Central memory CD8-positive, alpha-beta T cell (primary cell): ENCODE measurements around the gene NUDT22.

Source experiments
- ATAC-seq: fragments of 150-1000 bp; cut with Tn5 transposase; replicated peaks from 2 replicates; pipeline ENCODE4 v1.10.0; 2022; ENCODE audit warnings: mild to moderate bottlenecking, moderate FRiP score, moderate number of reproducible peaks; ENCODE audit not compliant: poor library complexity, severe bottlenecking; ENCODE audit errors: extremely low read depth
- DNase-seq, 2 donors: peaks; one replicate each; pipeline ENCODE4 v3.0.0; 2021; ENCODE audit warnings: low spot score in 2 of 2
- H3K27ac Mint-ChIP-seq: one replicate; pipeline ENCODE4 v1.8.0; 2022; ENCODE audit warnings: low read depth, mild to moderate bottlenecking, moderate library complexity, mixed read lengths
- H3K27me3 Mint-ChIP-seq: one replicate; pipeline ENCODE4 v1.8.0; 2022; ENCODE audit warnings: mixed read lengths
- H3K36me3 Mint-ChIP-seq: one replicate; pipeline ENCODE4 v1.8.0; 2022; ENCODE audit warnings: mild to moderate bottlenecking, moderate library complexity, mixed read lengths; ENCODE audit not compliant: insufficient read depth
- H3K4me1 Mint-ChIP-seq: one replicate; pipeline ENCODE4 v1.8.0; 2022; ENCODE audit warnings: mixed read lengths
- H3K4me3 Mint-ChIP-seq: one replicate; pipeline ENCODE4 v1.8.0; 2022; ENCODE audit warnings: mild to moderate bottlenecking, moderate library complexity, mixed read lengths
- H3K9me3 Mint-ChIP-seq: one replicate; pipeline ENCODE4 v1.8.0; 2022; ENCODE audit warnings: mixed read lengths

The NUDT22 gene

GRCh38 chr11:64196626-64197025 lies 29.4 kb upstream of the NUDT22 start:
- no peaks in the 10 kb centered on the region for H3K9me3 Mint-ChIP-seq
- no peaks in the 10 kb centered on the region for H3K4me1 Mint-ChIP-seq
- no peak overlapping the region for H3K4me3 Mint-ChIP-seq
- no peak for DNase-seq
- no peak for ATAC-seq
- no peaks in the 10 kb centered on the region for H3K27me3 Mint-ChIP-seq
- peaks cover 71% of the 10 kb centered on the region for H3K36me3 Mint-ChIP-seq
- H3K27ac Mint-ChIP-seq, result no peak overlapping the region

GRCh38 chr11:64198511-64198910 lies 27.6 kb upstream of the NUDT22 start:
- H3K27me3 Mint-ChIP-seq, result no peaks in the 10 kb centered on the region

GRCh38 chr11:64201543-64201942 lies 24.5 kb upstream of the NUDT22 start:
- Mint-ChIP-seq H3K4me3 (no peak overlapping the region), H3K36me3 (peaks cover 72% of the 10 kb centered on the region), H3K9me3 (no peaks in the 10 kb centered on the region), H3K27me3 (no peaks in the 10 kb centered on the region), H3K27ac (no peak overlapping the region), H3K4me1 (peaks cover 16% of the 10 kb centered on the region)
- ATAC-seq (no peak), DNase-seq (no peak)

More at GRCh38 chr11:64198511-64198910, 27.6 kb upstream of the NUDT22 start:
- no peak for DNase-seq
- Mint-ChIP-seq H3K9me3 (no peaks in the 10 kb centered on the region), H3K4me3 (no peak overlapping the region), H3K4me1 (peaks cover 6% of the 10 kb centered on the region), H3K27ac (no peak overlapping the region), H3K36me3 (peaks cover 81% of the 10 kb centered on the region)
- no peak for ATAC-seq

- no peaks in the 10 kb centered on the region for H3K27me3 Mint-ChIP-seq
- H3K27ac Mint-ChIP-seq, result no peak overlapping the region
- DNase-seq (no peak), ATAC-seq (no peak)
- H3K9me3 Mint-ChIP-seq, result no peaks in the 10 kb centered on the region
- H3K4me1 Mint-ChIP-seq, result peaks cover 20% of the 10 kb centered on the region
- H3K4me3 Mint-ChIP-seq, result no peak overlapping the region
- peaks cover 65% of the 10 kb centered on the region for H3K36me3 Mint-ChIP-seq
Observed at GRCh38 chr11:64202992-64203391, 23.1 kb upstream of the NUDT22 start.

- ATAC-seq (no peak), DNase-seq (no peak)
- no peak overlapping the region for H3K27ac Mint-ChIP-seq
- H3K4me1 Mint-ChIP-seq, result peaks cover 26% of the 10 kb centered on the region
- H3K4me3 Mint-ChIP-seq, result no peak overlapping the region
- H3K27me3 Mint-ChIP-seq, result no peaks in the 10 kb centered on the region
- peaks cover 59% of the 10 kb centered on the region for H3K36me3 Mint-ChIP-seq
- no peaks in the 10 kb centered on the region for H3K9me3 Mint-ChIP-seq
Observed at GRCh38 chr11:64203421-64204079, 22.5 kb upstream of the NUDT22 start.

- Mint-ChIP-seq H3K4me1 (peaks cover 31% of the 10 kb centered on the region), H3K27ac (peak overlapping the region; percentile 62), H3K9me3 (no peaks in the 10 kb centered on the region), H3K4me3 (no peak overlapping the region), H3K27me3 (no peaks in the 10 kb centered on the region), H3K36me3 (peaks cover 54% of the 10 kb centered on the region)
- DNase-seq, result no peak
- ATAC-seq, result no peak
Observed at GRCh38 chr11:64204080-64204440, 22.0 kb upstream of the NUDT22 start.

GRCh38 chr11:64204464-64204989 lies 21.5 kb upstream of the NUDT22 start:
- H3K36me3 Mint-ChIP-seq, result peaks cover 50% of the 10 kb centered on the region
- no peaks in the 10 kb centered on the region for H3K27me3 Mint-ChIP-seq
- peaks cover 34% of the 10 kb centered on the region for H3K4me1 Mint-ChIP-seq

GRCh38 chr11:64206457-64207255 lies 19.4 kb upstream of the NUDT22 start, which contains the start of gene FERMT3:
TSS of gene FERMT3 (plus strand) at chr11:64206721. CDS start at chr11:64207365, 644 bp downstream.
- DNase-seq, result peak in 1 of 2 donors; percentile 49
- Mint-ChIP-seq H3K27ac (peak within 1 kb of the TSS; percentile 86), H3K27me3 (no peaks in the 10 kb centered on the region), H3K9me3 (no peaks in the 10 kb centered on the region), H3K36me3 (peaks cover 33% of the 10 kb centered on the region), H3K4me1 (peaks cover 40% of the 10 kb centered on the region), H3K4me3 (peak within 1 kb of the TSS; percentile 89)
- ATAC-seq, result peak; percentile 66

More at GRCh38 chr11:64204464-64204989, 21.5 kb upstream of the NUDT22 start:
- peak; percentile 57 for ATAC-seq
- H3K4me3 Mint-ChIP-seq, result peak overlapping the region; percentile 57
- peak; percentile 70 to 80 for DNase-seq
- H3K9me3 Mint-ChIP-seq, result no peaks in the 10 kb centered on the region
- peak overlapping the region; percentile 62 for H3K27ac Mint-ChIP-seq

- Mint-ChIP-seq H3K4me3 (peak overlapping the region; percentile 89), H3K36me3 (peaks cover 29% of the 10 kb centered on the region), H3K27ac (peak overlapping the region; percentile 86), H3K4me1 (peaks cover 46% of the 10 kb centered on the region), H3K9me3 (no peaks in the 10 kb centered on the region), H3K27me3 (no peaks in the 10 kb centered on the region)
- ATAC-seq, result peak; percentile 76
- peak; percentile 52 to 62 for DNase-seq
Observed at GRCh38 chr11:64207256-64208085, 18.6 kb upstream of the NUDT22 start.

GRCh38 chr11:64208086-64208795 lies 17.8 kb upstream of the NUDT22 start:
- ATAC-seq (no peak), DNase-seq (no peak)
- Mint-ChIP-seq H3K27me3 (no peaks in the 10 kb centered on the region), H3K4me3 (peak overlapping the region; percentile 89), H3K9me3 (no peaks in the 10 kb centered on the region), H3K36me3 (peaks cover 32% of the 10 kb centered on the region), H3K27ac (peak overlapping the region; percentile 86), H3K4me1 (peaks cover 47% of the 10 kb centered on the region)

- Mint-ChIP-seq H3K36me3 (peaks cover 32% of the 10 kb centered on the region), H3K4me1 (peaks cover 43% of the 10 kb centered on the region), H3K4me3 (peak overlapping the region; percentile 89), H3K27ac (peak overlapping the region; percentile 86), H3K27me3 (no peaks in the 10 kb centered on the region), H3K9me3 (no peaks in the 10 kb centered on the region)
- ATAC-seq (no peak), DNase-seq (no peak)
Observed at GRCh38 chr11:64208796-64209562, 17.1 kb upstream of the NUDT22 start.
